ENCODE results near the gene MYNN. TPM values are rescaled to one million over a fixed set of nuclear protein-coding genes. Genes with fewer than 3 reads are reported as not detected.

The MYNN gene
- total and polyA plus RNA-seq, 2 of the 13 experiments (the other 11 are each of a cell fraction or from before 2014, with no cell fraction given): 10.4 to 17.6 TPM

- TF ChIP-seq USF2 (IDR thresholded peaks at IDR 0.05; ENCODE audit: low read depth, low read length) (no peak), USF2 (CRISPR knock-in tag; IDR thresholded peaks at IDR 0.05; ENCODE audit: borderline replicate concordance) (no peak; the same call in 1 of the 2 replicates), ZSCAN20 (CRISPR knock-in tag; IDR thresholded peaks at IDR 0.05; ENCODE audit: borderline replicate concordance) (no peak), TP53 (CRISPR knock-in tag; conservative IDR thresholded peaks at IDR 0.05) (no peak), SIX1 (CRISPR knock-in tag; IDR thresholded peaks at IDR 0.05; ENCODE audit: borderline replicate concordance) (no peak), SALL1 (CRISPR knock-in tag; IDR thresholded peaks at IDR 0.05) (peak; percentile 44; the same call in 1 of the 2 replicates), MIER3 (CRISPR knock-in tag; IDR thresholded peaks at IDR 0.05; ENCODE audit: borderline replicate concordance) (no peak), GLI4 (CRISPR knock-in tag; IDR thresholded peaks at IDR 0.05; ENCODE audit: borderline replicate concordance) (no peak), ZNF121 (CRISPR knock-in tag; IDR thresholded peaks at IDR 0.05) (no peak), KDM5B (CRISPR knock-in tag; IDR thresholded peaks at IDR 0.05; ENCODE audit: borderline replicate concordance) (peak; percentile 43; the same call in 1 of the 2 replicates), JARID2 (CRISPR knock-in tag; IDR thresholded peaks at IDR 0.05; ENCODE audit: insufficient replicate concordance) (no peak), ZMYM3 (CRISPR knock-in tag; IDR thresholded peaks at IDR 0.05) (no peak), KAT8 (CRISPR knock-in tag; IDR thresholded peaks at IDR 0.05) (no peak), ZNF468 (CRISPR knock-in tag; IDR thresholded peaks at IDR 0.05) (no peak), ZNF652 (CRISPR knock-in tag; IDR thresholded peaks at IDR 0.05; ENCODE audit: borderline replicate concordance, low read depth) (no peak), MNT (IDR thresholded peaks at IDR 0.05) (no peak), MED13 (CRISPR knock-in tag; IDR thresholded peaks at IDR 0.05) (no peak), ZNF10 (CRISPR knock-in tag; IDR thresholded peaks at IDR 0.05; ENCODE audit: borderline replicate concordance, low read depth) (no peak), RFXAP (CRISPR knock-in tag; IDR thresholded peaks at IDR 0.05; ENCODE audit: borderline replicate concordance) (no peak)
Measured at GRCh38 chr3:169764312-169764881, 8.8 kb upstream of the MYNN start (continued).
